ENCODE results near the gene SUMO1. TPM values are rescaled to one million over a fixed set of nuclear protein-coding genes. Genes with fewer than 3 reads are reported as not detected.

The SUMO1 gene
- total and polyA plus RNA-seq, 9 of the 15 experiments (the other 6 are each of a cell fraction or from before 2014, with no cell fraction given) = 63.7 to 292 (median 92.0) TPM

- TF ChIP-seq HOXB6 (CRISPR knock-in tag; IDR thresholded peaks at IDR 0.05; ENCODE audit: borderline replicate concordance) (no peak), ZBTB11 (CRISPR knock-in tag; IDR thresholded peaks at IDR 0.05) (peak in 1 of 3 experiments; percentile 25; a peak in 1 of 6 replicates), BRF1 (IDR thresholded peaks at IDR 0.05; ENCODE audit: borderline replicate concordance, extremely low read depth, insufficient read length) (no peak), SIX5 (IDR thresholded peaks at IDR 0.05; ENCODE audit: borderline replicate concordance in 1 of 2, insufficient read depth in 1 of 2, low read depth in 1 of 2, low read length in 2 of 2) (no peak), SREBF2 (CRISPR knock-in tag; IDR thresholded peaks at IDR 0.05) (no peak), SMARCB1 (IDR thresholded peaks at IDR 0.05; ENCODE audit: insufficient read length, low read depth) (no peak), NBN (IDR thresholded peaks at IDR 0.05; ENCODE audit: low read depth) (no peak), ZBTB34 (CRISPR knock-in tag; IDR thresholded peaks at IDR 0.05) (no peak), CHD4 (IDR thresholded peaks at IDR 0.05; ENCODE audit: insufficient read depth, insufficient replicate concordance, low read depth, low read length, poor library complexity, severe bottlenecking) (no peak), PHTF2 (CRISPR knock-in tag; IDR thresholded peaks at IDR 0.05) (no peak), MXD1 (CRISPR knock-in tag; IDR thresholded peaks at IDR 0.05; ENCODE audit: borderline replicate concordance, poor library complexity, severe bottlenecking) (peak; percentile 6), NKRF (IDR thresholded peaks at IDR 0.05; ENCODE audit: borderline replicate concordance) (peak; percentile 89), ETV6 (IDR thresholded peaks at IDR 0.05; ENCODE audit: borderline replicate concordance in 1 of 2, low read depth in 2 of 2, low read length in 1 of 2) (no peak), ETV6 (CRISPR knock-in tag; IDR thresholded peaks at IDR 0.05; ENCODE audit: borderline replicate concordance) (0 out of 2 replicates have a peak, but pooled peaks have one; percentile 35), POLR2AphosphoS2 (IDR thresholded peaks at IDR 0.05; ENCODE audit: low read length) (no peak; the same call in 1 of the 2 replicates), EP300 (IDR thresholded peaks at IDR 0.05; ENCODE audit: low read length) (no peak), TCF3 (CRISPR knock-in tag; IDR thresholded peaks at IDR 0.05) (no peak), ZNF165 (CRISPR knock-in tag; IDR thresholded peaks at IDR 0.05; ENCODE audit: borderline replicate concordance) (no peak), FUS (optimal IDR thresholded peaks at IDR 0.05; ENCODE audit: low read depth, low read length) (no peak)
Measured at GRCh38 chr2:202265467-202266277, 27.3 kb upstream of the SUMO1 start, which contains the start of gene NOP58 (continued).

Data from K562 (cell line).